ENCODE results near the gene TMEM151B. TPM values are rescaled to one million over a fixed set of nuclear protein-coding genes. Genes with fewer than 3 reads are reported as not detected.

Gene TMEM151B
- 10 to 100 TPM in 5 of 8 experiments, 1 to 10 TPM in 1, under 1 TPM in 2; 0.41 to 21.4 (median 14.3) TPM for total RNA-seq

- peak in 5 of 8 experiments; percentile 0 to 28 (median 15) for ATAC-seq (replicated peaks in 6 of 8)
- Histone ChIP-seq H3K4me3 (peak within 1 kb of the TSS; percentile 51 to 95 (median 79)), H3K27ac (peak within 1 kb of the TSS; percentile 90 to 93), H3K4me1 (replicated peaks in 1 of 2) (peaks cover 32 to 45% of the 10 kb centered on the region in 2 donors)
- in situ Hi-C loops (cut with MboI; ENCODE audit: low pct_unique_long_range_greater_than_20kb in 2 of 9, low sequenced_read_pairs in 9 of 9, unreplicated experiment in 9 of 9) = loop anchor here in 4 of 9 experiments (10.0 kb wide), 1 partner anchor 65 kb away; no protein-coding TSS in a partner anchor
- 0 to 80% (median 35%) methylated on average over 1 to 2 of the region's 29 CpGs; no CpG with 5 or more reads in 5 of the 10 experiments for WGBS, 10 experiments
Measured at GRCh38 chr6:44269921-44270525, at the start of gene TMEM151B. Gene TMEM151B (plus strand): TSS chr6:44270450. CDS start chr6:44270743, 293 bp downstream.

GRCh38 chr6:44220913-44221290 is 49.3 kb upstream of the TMEM151B start:
- 52 to 95% (median 89%) methylated on average over 1 to 4 of the region's 4 CpGs; no CpG with 5 or more reads in 5 of the 10 experiments for WGBS, 10 experiments
- no peak for ATAC-seq (replicated peaks in 6 of 8)
- in situ Hi-C loops (cut with MboI; ENCODE audit: low pct_unique_long_range_greater_than_20kb in 2 of 9, low sequenced_read_pairs in 9 of 9, unreplicated experiment in 9 of 9) = no loop called here
- Histone ChIP-seq H3K4me3 (no peak overlapping the region), H3K27ac (no peak overlapping the region), H3K4me1 (replicated peaks in 1 of 2) (peaks cover 45 to 67% of the 10 kb centered on the region in 2 donors)

- Histone ChIP-seq H3K4me3 (peak overlapping the region in 2 of 5 donors; percentile 4 to 8), H3K4me1 (replicated peaks in 1 of 2) (peaks cover 50 to 70% of the 10 kb centered on the region in 2 donors), H3K27ac (peak overlapping the region in 1 of 2 donors; percentile 71)
- ATAC-seq (replicated peaks in 6 of 8) = peak; percentile 11 to 61 (median 38)
- 0 to 80% methylated on average over 1 of the region's 4 CpGs; no CpG with 5 or more reads in 8 of the 10 experiments for WGBS, 10 experiments
- in situ Hi-C loops (cut with MboI; ENCODE audit: low pct_unique_long_range_greater_than_20kb in 2 of 9, low sequenced_read_pairs in 9 of 9, unreplicated experiment in 9 of 9) = no loop called here
Measured at GRCh38 chr6:44221291-44221960, 48.8 kb upstream of the TMEM151B start.

GRCh38 chr6:44221961-44222335 is 48.3 kb upstream of the TMEM151B start:
- Histone ChIP-seq H3K4me3 (peak overlapping the region in 1 of 5 donors; percentile 44), H3K4me1 (replicated peaks in 1 of 2) (peaks cover 52 to 70% of the 10 kb centered on the region in 2 donors), H3K27ac (peak overlapping the region in 1 of 2 donors; percentile 71)
- in situ Hi-C loops (cut with MboI; ENCODE audit: low pct_unique_long_range_greater_than_20kb in 2 of 9, low sequenced_read_pairs in 9 of 9, unreplicated experiment in 9 of 9) = no loop called here
- 83% methylated on average over 1 of the region's 2 CpGs; no CpG with 5 or more reads in 9 of the 10 experiments for WGBS, 10 experiments
- ATAC-seq (replicated peaks in 6 of 8) = no peak

DNA sequence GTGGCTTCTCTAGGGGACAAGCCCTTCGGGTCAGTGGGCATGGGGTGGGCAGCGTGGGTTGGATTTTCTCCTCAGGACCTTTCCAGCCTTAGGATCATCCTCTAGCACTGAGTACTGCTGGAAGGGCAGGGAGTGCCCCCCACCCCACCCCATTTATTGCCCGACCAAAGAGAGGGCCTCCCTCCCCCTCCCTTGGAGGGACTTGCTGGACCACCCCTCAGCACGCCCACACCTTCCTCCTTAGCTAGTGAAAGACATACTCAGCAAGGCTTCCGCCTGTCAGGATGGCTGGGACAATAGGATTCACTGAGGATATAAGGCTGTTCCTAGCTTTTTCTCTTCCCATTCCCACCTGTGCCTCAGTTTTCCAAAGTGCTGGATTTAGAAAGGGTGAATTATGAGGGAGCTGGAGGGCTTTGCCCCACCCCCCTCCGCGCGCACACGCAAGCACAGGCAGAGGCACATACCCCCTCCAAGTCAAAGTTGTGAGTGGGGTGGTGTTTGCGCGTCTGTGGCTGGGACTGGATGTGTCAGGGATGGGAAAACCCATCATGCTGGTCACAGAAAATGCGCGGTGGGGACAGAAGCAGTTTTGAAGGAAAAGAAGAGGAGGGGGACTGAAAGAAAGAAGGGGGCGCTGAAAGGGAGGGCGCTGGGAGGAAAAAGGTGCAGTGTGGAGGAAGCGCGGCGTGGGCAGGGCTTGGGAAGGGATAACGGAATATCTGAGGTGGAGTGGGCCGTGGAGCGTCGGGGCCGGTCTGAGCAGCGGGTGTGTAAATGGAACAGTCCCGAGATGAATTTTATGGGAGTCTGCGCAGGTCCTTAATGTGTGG is 47.5 kb upstream of the TMEM151B start:
- Histone ChIP-seq H3K4me3 (peak overlapping the region; percentile 35 to 67 (median 39)), H3K27ac (peak overlapping the region; percentile 21 to 71), H3K4me1 (replicated peaks in 1 of 2) (peaks cover 60 to 71% of the 10 kb centered on the region in 2 donors)
- in situ Hi-C loops (cut with MboI; ENCODE audit: low pct_unique_long_range_greater_than_20kb in 2 of 9, low sequenced_read_pairs in 9 of 9, unreplicated experiment in 9 of 9) = no loop called here
- ATAC-seq (replicated peaks in 6 of 8) = peak in 5 of 8 experiments; percentile 2 to 18 (median 7)
- WGBS, 10 experiments = 0 to 38% (median 10%) methylated on average over 1 to 6 of the region's 26 CpGs; no CpG with 5 or more reads in 6 of the 10 experiments

GRCh38 chr6:44223319-44224028 is 46.8 kb upstream of the TMEM151B start, which contains the start of gene SLC29A1:
Gene SLC29A1 (plus strand): TSS chr6:44223595. CDS start chr6:44227314, 3,719 bp downstream.
- peak; percentile 30 to 65 (median 57) for ATAC-seq (replicated peaks in 6 of 8)
- 0% methylated on average over 1 of the region's 73 CpGs; no CpG with 5 or more reads in 8 of the 10 experiments for WGBS, 10 experiments
- in situ Hi-C loops (cut with MboI; ENCODE audit: low pct_unique_long_range_greater_than_20kb in 2 of 9, low sequenced_read_pairs in 9 of 9, unreplicated experiment in 9 of 9) = no loop called here
- Histone ChIP-seq H3K27ac (peak within 1 kb of the TSS; percentile 21 to 71), H3K4me3 (peak within 1 kb of the TSS; percentile 35 to 67 (median 39)), H3K4me1 (replicated peaks in 1 of 2) (peaks cover 62 to 72% of the 10 kb centered on the region in 2 donors)

DNA sequence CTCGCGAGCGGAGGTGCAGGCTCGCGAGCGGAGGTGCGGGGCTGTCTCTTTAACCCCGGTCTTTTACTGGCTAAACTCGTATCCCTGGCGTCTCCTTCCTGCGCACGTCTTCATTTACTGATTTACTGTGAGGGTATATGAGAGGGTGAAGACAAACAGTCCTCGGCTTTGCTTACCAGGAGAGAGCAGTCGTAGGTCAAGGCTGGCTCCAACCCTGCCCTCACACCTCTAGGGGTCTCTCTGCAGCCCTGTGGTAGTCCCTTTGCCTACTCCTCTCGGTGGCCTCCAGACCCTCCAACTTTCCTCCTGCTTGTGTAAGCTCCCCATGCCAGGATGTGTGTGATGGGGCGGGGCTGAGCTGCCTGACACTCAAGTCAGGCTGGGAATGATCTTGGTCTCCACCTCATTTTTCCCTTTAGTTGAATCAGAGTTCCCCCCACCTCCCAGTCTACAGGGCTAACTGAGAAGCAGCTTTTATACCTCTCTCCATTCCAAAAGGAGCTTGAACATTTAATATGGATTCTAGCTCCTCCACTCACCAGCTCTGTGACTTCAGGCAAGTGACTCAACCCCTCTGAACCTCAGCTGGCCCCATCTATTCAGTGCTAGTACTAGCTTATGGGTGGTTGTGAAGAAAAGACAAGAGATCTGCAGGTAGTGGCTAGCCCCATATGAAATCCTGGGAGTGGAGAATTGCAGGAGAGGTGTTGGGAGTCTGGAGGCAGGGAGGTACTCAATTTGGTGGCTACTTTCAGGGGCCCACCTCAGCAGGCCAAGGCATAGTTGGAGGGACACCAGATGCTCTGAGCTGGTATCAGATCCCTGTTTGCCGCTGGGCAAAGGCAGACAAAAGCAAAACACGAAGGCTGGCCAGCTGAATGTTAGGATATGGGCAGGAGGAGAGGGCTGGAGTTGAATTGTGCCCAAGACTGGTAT is 46.0 kb upstream of the TMEM151B start:
- ATAC-seq (replicated peaks in 6 of 8) = peak in 6 of 8 experiments; percentile 0 to 12 (median 4)
- in situ Hi-C loops (cut with MboI; ENCODE audit: low pct_unique_long_range_greater_than_20kb in 2 of 9, low sequenced_read_pairs in 9 of 9, unreplicated experiment in 9 of 9) = no loop called here
- peak overlapping the region; percentile 35 to 67 (median 39) for H3K4me3 ChIP-seq
- 6 to 83% (median 28%) methylated on average over 2 to 4 of the region's 18 CpGs; no CpG with 5 or more reads in 6 of the 10 experiments for WGBS, 10 experiments
- peaks cover 54 to 67% of the 10 kb centered on the region in 2 donors for H3K4me1 ChIP-seq (replicated peaks in 1 of 2)
- peak overlapping the region; percentile 6 to 71 for H3K27ac ChIP-seq

DNA sequence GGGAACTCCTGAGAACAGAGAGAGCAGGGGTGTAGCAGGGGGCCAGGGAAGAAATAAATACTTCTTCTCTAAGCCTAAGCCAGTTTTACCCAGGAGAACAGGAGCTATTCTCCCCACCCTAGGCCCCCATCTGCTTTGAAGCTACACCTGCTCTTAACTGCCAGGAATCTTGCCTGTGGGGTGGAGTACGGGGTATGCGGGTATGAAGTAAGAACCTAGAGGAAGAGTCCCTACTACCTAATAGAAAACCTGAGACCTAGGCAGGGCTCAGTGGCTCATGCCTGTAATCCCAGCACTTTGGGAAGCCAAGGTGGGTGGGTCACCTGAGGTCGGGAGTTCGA is 45.3 kb upstream of the TMEM151B start:
- 60 to 100% (median 89%) methylated on average over 2 to 4 of the region's 4 CpGs; no CpG with 5 or more reads in 5 of the 10 experiments for WGBS, 10 experiments
- ATAC-seq (replicated peaks in 6 of 8) = no peak
- peak overlapping the region in 3 of 5 donors; percentile 35 to 44 (median 38) for H3K4me3 ChIP-seq
- H3K27ac ChIP-seq = peak overlapping the region in 1 of 2 donors; percentile 71
- in situ Hi-C loops (cut with MboI; ENCODE audit: low pct_unique_long_range_greater_than_20kb in 2 of 9, low sequenced_read_pairs in 9 of 9, unreplicated experiment in 9 of 9) = loop anchor here in 1 of 9 experiments (25.0 kb wide), 1 partner anchor 113 kb away; no protein-coding TSS in a partner anchor
- peaks cover 54 to 67% of the 10 kb centered on the region in 2 donors for H3K4me1 ChIP-seq (replicated peaks in 1 of 2)

GRCh38 chr6:44225579-44226325 is 44.5 kb upstream of the TMEM151B start:
- H3K4me1 ChIP-seq (replicated peaks in 1 of 2) = peaks cover 54 to 67% of the 10 kb centered on the region in 2 donors
- no peak for ATAC-seq (replicated peaks in 6 of 8)
- 51 to 100% (median 71%) methylated on average over 1 to 7 of the region's 8 CpGs; no CpG with 5 or more reads in 3 of the 10 experiments for WGBS, 10 experiments
- H3K4me3 ChIP-seq = peak overlapping the region in 1 of 5 donors; percentile 19
- H3K27ac ChIP-seq = peak overlapping the region; percentile 87 to 89
- in situ Hi-C loops (cut with MboI; ENCODE audit: low pct_unique_long_range_greater_than_20kb in 2 of 9, low sequenced_read_pairs in 9 of 9, unreplicated experiment in 9 of 9) = loop anchor here in 1 of 9 experiments (25.0 kb wide), 1 partner anchor 113 kb away; no protein-coding TSS in a partner anchor

DNA sequence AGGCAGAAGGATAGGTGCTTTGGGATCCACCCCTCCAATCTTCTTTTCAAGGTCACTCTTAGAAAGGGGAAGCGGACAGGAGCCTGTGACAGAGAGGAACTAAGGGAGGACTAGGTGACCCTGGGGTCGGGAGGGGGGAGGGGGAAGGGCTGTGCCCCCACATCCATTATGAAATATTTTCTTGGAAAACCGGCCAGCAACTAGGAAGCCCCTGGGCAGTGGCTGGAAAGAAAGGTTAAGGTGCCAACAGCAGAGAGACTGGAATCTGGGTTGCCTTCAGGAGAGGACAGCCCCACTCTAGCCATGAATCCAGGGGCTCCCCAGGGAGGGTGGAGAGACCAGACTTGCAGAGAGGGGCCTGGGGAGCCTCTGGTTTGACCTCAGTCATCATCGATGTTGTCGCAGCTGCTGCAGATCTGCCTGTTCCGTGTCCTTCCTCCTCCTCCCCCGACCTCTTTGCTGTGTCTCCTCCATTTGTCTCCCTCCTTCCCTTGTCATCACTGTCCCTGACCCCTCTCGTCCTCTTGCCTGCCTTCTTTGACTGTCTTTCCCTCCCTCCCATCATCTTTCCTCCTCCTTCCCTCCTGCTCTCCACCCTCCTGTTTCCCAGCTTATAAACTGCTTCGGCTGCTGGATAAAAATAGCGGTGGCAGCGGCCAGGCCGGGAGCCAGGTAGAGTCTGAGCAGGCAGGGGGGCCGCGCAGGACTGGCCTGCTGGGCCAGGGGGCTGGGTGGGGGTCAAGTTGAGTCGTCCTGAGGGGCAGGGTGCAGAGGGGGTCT is 43.7 kb upstream of the TMEM151B start:
- Histone ChIP-seq H3K4me1 (replicated peaks in 1 of 2) (peaks cover 51 to 62% of the 10 kb centered on the region in 2 donors), H3K27ac (peak overlapping the region; percentile 87 to 89), H3K4me3 (peak overlapping the region in 3 of 5 donors; percentile 13 to 21 (median 19))
- ATAC-seq (replicated peaks in 6 of 8) = peak in 3 of 8 experiments; percentile 0 to 7 (median 2)
- in situ Hi-C loops (cut with MboI; ENCODE audit: low pct_unique_long_range_greater_than_20kb in 2 of 9, low sequenced_read_pairs in 9 of 9, unreplicated experiment in 9 of 9) = loop anchor here in 1 of 9 experiments (25.0 kb wide), 1 partner anchor 114 kb away; no protein-coding TSS in a partner anchor
- WGBS, 10 experiments = 12 to 69% (median 37%) methylated on average over 2 to 5 of the region's 15 CpGs; no CpG with 5 or more reads in 3 of the 10 experiments
